Stimulated activated CD8-positive, alpha-beta memory T cell treated with anti-CD3 and anti-CD28 coated beads, Interleukin-4, amount 100 ng/mL, for 48 hours (primary cell): Measurements from ENCODE around the gene CNOT6.
A peak's percentile ranks its signal among the peaks of the same experiment; 100 is the strongest.

Experiments used
- DNase-seq: peaks from one replicate; pipeline ENCODE4 v3.0.0-alpha.2; 2020

Gene CNOT6

GRCh38 chr5:180586870-180587269 is 92.7 kb downstream of the CNOT6 start:
- DNase-seq = no peak

- DNase-seq = no peak
Observed at GRCh38 chr5:180589771-180590542, 95.8 kb downstream of the CNOT6 start.

- no peak for DNase-seq
Observed at GRCh38 chr5:180590543-180591310, 96.5 kb downstream of the CNOT6 start.

- DNase-seq = no peak
Observed at GRCh38 chr5:180591311-180591887, 97.2 kb downstream of the CNOT6 start, which contains the start of gene SCGB3A1. SCGB3A1 (minus strand) TSS chr5:180591499; CDS start chr5:180591462, 37 bp downstream.

- DNase-seq = no peak
Observed at GRCh38 chr5:180592176-180592575, 98.0 kb downstream of the CNOT6 start.

- DNase-seq = no peak
Observed at GRCh38 chr5:180593446-180594206, 99.4 kb downstream of the CNOT6 start.

GRCh38 chr5:180594311-180595045 is 100.3 kb downstream of the CNOT6 start:
- DNase-seq = no peak

GRCh38 chr5:180595046-180595379 is 100.8 kb downstream of the CNOT6 start:
- no peak for DNase-seq

- no peak for DNase-seq
Observed at GRCh38 chr5:180595381-180596114, 101.4 kb downstream of the CNOT6 start.

GRCh38 chr5:180596115-180596667 is 102.0 kb downstream of the CNOT6 start:
- DNase-seq = peak; percentile 10

GRCh38 chr5:180596668-180597231 is 102.6 kb downstream of the CNOT6 start:
- peak; percentile 14 for DNase-seq

- DNase-seq = no peak
Observed at GRCh38 chr5:180598316-180598701, 104.1 kb downstream of the CNOT6 start.

GRCh38 chr5:180598797-180599589 is 104.8 kb downstream of the CNOT6 start:
- no peak for DNase-seq

- DNase-seq = no peak
Observed at GRCh38 chr5:180599590-180599914, 105.4 kb downstream of the CNOT6 start.

GRCh38 chr5:180599981-180600553 is 105.9 kb downstream of the CNOT6 start:
- DNase-seq = no peak

GRCh38 chr5:180600554-180601041 is 106.4 kb downstream of the CNOT6 start:
- DNase-seq = no peak

- no peak for DNase-seq
Observed at GRCh38 chr5:180601591-180602480, 107.7 kb downstream of the CNOT6 start.

- no peak for DNase-seq
Observed at GRCh38 chr5:180602481-180603075, 108.4 kb downstream of the CNOT6 start.
